GM18498 (cell line): ENCODE data around the gene CIAPIN1.
"Not testable (repeated sequence)": the region's sequence is repeated elsewhere in the genome, so short reads cannot be mapped to it uniquely, and the experiment has no call there.

Experiments used
- ATAC-seq: cut with Tn5 transposase; IDR thresholded peaks from one replicate; pipeline ENCODE4 v1.9.1; 2021; ENCODE audit warnings: mild to moderate bottlenecking, moderate library complexity; ENCODE audit not compliant: unreplicated experiment

CIAPIN1 gene

DNA sequence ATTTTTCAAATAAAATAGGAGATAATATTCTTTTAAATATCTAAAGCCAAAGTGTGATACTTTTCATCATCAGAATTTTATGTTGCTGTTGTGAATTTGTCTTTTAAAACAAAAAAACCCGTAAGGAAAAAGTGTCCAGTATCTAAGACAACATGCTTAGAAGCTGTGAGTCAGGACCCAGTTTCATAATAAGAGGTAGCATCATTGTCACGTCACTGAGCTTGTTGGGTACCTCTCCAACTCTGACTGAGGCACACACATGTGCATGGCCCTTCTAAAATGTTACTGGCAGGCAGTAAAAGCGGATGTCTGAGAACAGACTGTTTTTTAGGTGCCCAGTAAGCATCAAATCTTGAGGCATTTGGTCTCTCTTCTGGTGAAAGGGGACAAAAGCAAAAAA lies 2.5 kb downstream of the CIAPIN1 start:
- ATAC-seq: no peak

DNA sequence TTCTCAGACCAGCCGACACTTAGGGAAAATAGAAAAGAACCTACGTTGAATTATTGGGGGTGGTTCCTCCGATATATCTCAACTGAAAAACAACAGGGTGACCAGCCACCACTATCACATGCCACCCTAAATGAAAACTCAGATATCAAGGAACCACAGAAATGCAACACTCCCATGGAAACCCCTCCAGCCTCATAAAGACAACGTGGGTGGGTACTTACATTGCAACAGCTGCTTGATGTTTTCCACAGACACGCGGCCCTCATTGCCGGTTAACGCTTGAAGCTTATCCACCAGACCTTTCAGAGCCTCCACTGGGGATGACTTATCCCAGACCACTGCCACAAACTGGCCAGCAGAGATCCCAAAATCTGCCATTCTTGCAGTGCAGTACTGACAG lies 6.6 kb downstream of the CIAPIN1 start:
- ATAC-seq: not testable (repeated sequence)

DNA sequence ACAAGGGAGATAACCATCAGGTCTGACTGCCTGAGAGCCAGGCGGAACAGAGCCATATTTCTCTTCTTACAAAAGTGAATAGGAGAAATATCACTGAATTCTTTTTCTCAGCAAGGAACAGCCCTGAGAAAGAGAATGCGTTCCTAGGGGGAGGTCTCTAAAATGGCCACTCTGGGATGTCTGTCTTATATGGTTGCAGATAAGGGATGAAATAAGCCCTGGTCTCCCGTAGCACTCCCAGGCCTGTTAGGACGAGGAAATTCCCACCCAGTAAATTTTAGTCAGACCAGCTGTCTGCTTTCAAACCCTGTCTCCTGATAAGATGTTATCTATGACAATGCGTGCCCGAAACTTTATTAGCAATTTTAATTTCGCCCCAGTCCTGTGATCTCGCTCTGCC lies 7.2 kb downstream of the CIAPIN1 start:
- not testable (repeated sequence) for ATAC-seq

DNA sequence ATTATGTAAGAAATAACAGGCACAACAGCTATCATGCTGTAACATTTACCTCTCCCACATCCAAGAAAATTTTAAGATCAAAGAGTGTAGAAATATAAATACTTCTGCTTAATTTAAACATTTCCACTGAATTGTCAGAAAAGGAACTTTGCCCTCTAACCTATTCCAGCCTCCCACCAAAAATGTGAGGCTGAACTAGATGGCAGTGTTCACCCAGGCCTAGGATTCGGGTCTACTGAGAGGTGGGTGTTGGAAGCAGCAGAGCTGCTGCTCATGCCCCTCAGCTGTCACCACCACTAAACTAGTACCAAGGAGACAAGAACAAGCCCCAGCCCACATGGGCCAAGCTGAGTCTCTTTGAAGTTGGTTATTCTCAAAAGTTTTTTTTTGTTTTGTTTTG lies 11.3 kb downstream of the CIAPIN1 start:
- no peak for ATAC-seq

DNA sequence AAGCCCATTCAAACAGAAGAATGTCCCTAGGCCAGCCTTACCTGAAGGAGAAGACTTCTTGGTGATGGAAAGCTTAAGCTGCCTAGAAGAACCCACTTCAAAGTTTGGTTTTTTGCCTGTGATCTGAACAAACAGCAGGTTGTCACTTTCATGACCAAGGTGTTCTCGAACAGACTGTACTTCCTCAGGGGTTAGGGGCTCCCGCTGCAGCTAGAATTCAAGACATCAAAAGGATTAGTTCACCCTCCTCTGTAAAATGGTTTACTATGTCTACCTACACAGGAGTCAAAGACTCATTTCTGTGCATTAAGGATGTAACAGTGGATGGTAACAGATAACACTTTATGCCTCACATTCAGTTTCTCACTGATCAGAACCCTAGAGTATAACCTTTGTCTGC lies 13.2 kb downstream of the CIAPIN1 start:
- ATAC-seq: no peak

DNA sequence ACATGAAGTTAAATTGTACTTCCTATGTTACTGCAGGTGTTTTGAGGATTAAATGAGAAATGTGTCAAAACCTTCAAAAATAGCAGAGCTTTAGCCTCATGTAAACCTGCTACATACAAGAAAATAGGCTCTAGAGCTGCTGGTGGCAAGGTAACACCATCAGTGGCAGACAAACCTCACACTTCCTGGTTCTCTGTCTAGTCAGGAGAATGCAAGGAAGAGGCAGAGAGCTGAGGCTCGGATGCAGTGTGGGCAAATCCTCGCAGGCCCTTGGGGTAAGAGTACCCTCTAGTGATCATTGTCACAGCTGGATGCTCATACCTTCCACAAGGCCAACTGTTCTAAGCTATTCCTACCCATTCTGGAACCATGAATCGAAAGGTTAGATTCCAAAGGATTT lies 14.2 kb downstream of the CIAPIN1 start:
- ATAC-seq: no peak

DNA sequence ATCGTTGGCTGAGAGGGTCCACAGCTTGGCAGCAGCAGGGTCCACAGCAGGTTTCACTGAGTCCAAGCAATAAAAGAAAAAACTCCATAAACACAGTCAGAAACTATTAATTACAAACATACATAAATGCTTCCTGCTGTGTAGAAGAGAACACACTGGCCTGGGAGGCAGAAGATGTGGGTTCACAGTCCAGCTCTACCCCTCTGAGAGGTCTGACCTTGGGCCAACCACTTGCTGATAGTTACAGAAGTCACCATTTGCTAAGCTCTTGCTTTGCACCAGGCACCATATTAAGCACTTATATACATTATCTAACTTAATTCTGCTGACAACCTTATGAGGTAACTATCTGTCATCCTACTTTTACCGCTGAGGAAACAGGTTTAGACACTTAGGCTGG lies 14.7 kb downstream of the CIAPIN1 start:
- ATAC-seq: no peak

DNA sequence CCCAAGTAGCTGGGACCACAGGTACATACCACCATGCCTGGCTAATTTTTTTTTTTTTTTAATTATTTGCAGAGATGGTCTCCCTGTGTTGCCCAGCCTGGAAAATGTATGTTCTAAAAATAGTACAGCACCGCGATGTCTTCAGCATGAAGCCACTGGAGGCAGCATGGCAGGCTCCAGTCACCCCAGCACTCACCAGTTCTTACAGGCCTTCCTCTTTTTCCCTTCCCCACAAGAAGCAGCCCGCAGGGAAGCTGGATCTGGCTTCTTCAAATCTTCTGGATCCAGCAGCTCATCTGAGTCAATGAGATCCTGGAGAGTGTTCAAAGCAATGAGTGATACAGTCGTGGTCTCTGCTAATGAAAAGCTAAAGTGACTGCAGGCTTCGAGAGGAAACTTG lies 16.2 kb downstream of the CIAPIN1 start:
- ATAC-seq: no peak

DNA sequence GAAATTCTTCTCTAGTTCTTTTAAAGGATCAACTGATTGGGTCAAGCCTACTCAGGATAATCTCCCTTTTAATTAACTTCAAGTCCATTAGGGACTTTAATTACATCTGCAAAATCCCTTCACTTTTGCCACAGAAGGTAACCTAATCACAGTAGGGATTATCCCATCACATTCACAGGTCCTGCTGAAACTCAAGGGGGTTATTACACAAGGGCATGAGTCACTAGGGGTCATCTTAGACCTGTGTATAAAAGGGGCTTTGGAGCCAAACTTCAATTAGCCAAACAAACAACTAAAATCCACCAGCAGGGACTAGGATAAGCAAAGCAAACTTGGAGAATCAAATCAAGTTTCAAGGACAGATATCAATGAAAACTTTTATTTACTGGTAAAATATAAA lies 19.4 kb downstream of the CIAPIN1 start:
- no peak for ATAC-seq

DNA sequence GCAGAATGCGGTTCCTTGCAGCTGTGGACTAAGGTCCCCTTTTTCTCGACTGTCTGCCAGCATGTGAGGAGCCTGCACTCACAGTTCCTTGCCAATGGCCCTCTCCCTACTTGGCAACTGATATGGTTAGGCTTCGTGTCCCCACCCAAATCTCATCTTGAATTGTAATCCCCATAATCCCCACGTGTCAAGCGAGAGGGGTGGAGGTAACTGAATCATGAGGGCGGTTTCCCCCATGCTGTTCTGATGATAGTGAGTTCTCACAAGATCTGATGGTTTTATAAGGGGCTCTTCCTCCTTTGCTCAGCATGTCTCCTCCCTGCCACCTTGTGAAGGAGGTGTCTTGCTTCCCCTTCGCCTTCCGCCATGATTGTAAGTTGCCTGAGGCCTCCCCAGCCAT lies 19.9 kb downstream of the CIAPIN1 start:
- ATAC-seq: no peak

DNA sequence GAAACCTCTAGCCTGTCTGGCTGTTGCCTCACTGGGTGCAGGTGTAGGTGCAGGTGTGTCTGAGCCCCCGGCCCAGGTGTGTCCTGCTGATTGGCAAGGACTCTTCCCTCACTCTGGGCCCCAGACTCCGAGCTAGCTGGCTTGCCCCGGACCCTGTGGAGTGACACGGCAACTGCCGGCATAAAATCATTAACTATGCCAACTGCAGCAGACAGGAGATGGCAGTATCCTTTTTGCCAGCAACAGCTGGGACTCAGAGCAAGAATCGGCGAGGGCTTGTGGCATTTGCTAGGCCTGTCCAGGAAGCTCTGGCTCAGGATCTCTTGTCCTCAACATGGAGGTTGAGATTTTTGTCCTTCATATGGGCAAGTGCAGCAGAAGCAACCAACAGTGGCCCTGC lies 20.8 kb downstream of the CIAPIN1 start:
- no peak for ATAC-seq

DNA sequence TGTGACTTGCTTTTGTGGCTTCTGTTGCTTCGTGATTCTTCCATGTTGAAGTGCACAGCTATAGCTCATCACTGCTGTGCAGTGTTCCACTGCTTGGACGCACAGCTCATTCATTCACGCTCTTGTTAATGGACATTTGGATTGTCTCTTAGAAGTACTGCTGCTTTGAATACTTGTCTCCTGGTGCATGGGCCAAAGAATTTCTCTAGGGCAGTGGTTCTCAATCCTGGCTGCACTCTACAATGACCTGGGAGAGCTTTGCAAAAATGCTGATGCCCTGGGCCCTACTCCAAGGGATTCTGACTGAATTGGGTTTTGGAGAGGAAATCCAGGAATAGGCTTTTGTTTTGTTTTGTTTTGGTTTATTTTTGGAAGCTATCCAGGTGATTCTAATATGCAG lies 22.6 kb downstream of the CIAPIN1 start:
- no peak for ATAC-seq

DNA sequence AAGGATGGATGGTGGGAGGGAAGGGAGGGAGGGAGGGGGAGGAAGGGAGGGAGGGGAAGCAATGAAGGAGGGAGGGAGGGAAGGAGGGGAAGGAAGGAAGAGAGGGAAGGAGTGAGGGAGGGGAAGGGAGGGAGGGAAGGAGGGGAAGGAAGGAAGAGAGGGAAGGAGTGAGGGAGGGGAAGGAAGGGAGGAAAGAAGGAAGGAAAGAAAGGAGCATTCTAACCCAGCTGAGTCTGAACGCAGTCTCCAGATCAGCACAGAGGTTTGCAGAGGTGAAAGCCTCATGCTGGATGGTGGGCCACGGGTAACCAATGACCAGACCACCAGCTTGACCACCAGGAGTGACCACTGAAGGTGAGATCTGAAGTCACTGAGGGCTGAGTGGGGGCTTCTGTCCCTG lies 24.0 kb downstream of the CIAPIN1 start:
- no peak for ATAC-seq

DNA sequence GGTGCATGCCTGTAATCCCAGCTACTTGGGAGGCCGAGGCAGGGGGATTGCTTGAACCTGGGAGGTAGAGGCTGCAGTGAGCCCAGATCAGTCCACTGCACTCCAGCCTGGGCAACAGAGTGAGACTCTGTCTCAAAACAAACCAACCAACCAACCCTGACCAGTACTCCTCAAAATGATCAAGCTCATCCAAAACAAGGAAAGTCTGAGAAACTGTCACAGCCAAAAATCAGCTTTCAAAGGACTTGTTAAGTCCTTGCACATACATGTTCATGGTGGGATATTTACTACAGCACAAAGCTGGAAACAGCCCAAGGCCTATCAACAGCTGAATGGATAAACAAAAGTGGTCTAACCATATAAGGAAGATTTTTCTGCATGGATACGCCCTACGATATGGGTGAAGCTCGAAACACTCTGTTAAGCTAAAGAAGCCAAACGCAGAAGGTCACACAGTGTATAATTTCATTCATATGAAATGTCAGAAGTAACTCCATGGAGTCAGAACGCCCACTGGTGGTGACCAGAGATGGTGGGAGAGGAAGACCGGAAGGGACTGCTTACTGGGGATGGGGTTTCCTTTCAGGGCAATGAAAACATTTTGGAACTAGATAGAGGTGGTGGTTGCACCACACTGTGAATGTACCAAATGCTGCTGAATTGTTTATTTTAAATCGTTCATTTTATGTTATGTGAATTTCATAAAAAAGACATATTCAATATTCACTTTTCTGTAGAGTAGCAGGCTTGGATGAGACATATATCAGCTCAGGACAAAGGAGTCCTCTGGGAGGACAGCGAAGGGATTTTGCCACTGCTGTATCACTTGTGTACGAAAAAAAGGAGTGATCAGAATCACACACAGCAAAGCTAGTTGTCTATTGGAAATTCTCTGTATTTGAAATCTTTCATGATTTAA lies 24.9 kb downstream of the CIAPIN1 start:
- no peak for ATAC-seq

DNA sequence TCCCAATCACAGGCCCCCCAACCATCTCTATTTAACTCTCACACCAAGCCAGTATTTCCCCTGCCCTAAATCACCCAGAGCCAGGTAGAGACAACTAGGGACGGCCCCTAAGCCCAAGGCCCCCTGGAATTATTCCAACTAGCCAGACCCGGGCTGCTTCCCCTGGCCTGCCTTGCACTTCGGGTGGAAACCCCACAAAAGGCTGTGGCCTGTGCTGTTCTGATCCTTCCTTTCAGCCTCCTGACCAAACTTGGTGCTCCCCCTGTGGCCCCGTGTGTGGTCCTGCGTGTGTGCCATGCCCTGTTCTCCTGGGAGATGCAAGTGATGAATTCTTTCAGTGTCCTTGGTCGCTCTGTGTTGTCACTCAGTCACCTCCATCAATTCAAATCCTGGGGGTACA lies 27.7 kb downstream of the CIAPIN1 start:
- no peak for ATAC-seq

DNA sequence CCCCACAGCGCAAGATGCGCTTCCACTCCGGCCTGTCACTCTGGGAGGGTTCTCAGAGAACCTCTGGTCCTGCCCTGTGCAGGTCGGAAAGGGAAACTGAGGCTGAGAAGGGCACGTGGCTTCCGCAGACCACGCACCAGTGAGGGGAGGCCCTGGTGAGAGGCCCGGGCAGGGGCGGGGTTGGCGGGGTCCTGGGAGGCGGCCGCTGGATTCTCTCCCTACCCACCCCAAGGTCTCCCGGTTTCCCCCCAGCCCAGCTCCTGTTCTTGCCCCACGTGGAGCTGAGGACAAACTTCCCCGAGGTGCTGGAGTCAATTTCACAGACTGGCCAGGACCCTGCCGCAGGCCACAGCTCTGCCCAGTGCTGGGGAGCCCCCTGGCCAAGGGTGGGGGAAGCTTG lies 31.1 kb downstream of the CIAPIN1 start:
- no peak for ATAC-seq

DNA sequence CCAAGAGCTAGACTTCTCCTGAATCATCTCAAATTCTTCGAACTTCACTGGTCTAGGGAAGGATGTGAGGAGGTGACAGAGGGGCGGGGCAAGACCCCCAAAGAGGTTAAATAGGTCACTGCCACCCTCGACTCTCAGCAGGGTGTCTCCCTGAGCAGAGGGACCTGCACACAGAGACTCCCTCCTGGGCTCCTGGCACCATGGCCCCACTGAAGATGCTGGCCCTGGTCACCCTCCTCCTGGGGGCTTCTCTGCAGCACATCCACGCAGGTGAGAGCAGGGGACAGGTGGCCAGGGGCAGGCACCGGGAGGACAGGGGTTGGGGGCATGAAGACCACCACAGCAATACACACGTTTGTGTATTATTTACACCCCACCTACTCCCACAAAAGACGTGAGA lies 33.5 kb downstream of the CIAPIN1 start:
- no peak for ATAC-seq

DNA sequence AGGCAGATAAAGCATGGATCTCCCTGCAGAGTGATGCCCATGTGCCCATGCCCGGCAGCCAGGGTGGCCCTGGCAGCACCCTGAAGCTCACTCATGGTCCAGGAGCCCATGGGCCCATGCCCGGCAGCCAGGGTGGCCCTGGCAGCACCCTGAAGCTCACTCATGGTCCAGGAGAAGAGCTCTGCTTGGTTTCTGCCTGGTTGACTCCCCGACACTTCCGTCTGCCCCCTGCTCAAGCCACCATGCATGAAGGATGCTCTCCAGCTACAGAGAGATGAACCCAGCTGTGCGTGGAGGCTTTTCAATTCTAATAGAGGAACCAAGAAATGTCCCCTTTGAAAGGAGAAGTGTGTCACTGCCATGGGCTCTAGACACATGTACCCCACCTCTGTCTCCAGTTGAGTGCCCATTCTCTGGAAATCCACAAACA lies 33.9 kb downstream of the CIAPIN1 start:
- peak; percentile 68 for ATAC-seq

DNA sequence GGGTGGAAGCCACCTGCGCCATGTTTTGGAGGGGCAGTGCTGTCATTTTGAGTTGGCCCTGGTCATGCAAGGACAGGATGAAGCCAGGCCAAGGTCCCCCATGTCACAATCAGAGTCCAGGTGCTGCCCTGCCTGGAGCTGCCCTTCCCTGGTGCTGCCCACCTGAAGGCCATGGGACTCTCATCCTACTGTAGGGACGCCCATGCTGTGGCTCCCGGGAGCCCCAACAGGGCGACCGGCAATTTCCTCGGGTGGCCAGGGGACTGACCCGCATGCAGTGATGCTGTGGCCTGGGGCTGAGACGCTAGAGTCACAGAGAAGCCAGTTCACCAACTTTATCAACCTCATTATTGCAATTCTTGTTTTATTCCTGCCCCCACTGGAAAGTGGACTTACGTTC lies 34.6 kb downstream of the CIAPIN1 start:
- no peak for ATAC-seq

DNA sequence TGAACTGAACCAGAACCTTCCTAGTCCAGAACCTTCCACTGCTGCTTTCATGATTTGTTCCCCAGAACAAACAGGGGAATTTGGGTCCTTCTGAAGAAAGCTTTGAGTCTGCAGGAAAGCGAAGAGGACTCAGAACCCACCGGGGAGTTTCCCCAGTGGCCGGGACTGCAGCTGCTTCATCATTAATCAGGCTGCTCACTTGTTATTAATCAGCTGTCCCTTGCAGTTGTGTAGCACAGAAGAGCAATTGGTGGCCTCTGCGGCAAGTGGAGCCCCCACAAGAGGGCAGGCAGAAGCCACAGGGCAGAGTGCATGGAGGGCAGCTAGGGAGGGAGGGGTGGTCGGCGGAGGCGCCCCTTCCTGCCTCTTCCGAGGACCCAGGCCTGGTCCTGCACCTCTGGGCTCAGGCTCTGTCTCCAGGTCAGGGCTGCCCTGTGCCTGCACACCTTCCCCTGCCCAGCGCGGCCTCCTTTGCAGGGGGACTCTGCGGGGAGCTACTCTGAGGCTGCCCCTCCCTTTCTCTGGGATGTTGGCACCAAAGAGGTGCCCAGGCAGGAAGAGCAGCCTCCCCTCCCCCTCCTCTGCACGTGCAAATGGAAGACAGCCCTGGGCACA lies 35.7 kb downstream of the CIAPIN1 start:
- ATAC-seq: no peak

DNA sequence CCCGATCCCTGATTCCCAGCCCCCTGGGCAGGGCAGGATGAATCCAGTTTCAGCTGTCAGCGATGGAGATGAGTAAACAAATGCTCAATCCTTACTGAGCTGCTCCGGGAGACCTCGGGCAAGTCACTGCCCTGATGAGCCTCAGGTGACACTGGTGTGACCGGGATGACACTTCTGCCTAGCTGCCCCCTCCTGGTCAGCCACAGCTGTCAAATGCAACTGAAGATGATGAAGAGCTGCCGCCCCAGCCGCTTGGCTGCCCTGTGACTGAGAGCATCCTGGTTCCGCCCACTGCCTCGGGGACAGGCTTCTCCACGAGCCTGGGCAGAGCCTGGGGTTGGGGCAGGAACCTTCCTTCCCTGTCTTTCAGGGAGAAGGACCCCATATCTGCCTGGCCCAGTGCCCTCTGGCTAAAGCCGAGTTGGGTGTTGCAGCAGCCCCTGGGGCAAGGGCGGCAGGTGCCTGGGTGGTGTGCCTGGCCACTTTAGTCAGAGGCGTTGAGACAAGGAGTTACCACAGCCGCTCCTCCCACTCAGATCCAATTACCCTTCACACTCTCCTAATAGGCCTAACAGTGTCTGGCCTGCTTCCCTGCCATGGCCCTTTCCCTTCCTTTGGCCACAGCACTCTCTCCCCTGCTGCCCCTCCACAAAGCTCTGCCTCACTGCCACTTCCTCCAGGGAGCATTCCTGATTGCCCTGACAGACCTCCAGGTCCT lies 37.2 kb downstream of the CIAPIN1 start:
- no peak for ATAC-seq

DNA sequence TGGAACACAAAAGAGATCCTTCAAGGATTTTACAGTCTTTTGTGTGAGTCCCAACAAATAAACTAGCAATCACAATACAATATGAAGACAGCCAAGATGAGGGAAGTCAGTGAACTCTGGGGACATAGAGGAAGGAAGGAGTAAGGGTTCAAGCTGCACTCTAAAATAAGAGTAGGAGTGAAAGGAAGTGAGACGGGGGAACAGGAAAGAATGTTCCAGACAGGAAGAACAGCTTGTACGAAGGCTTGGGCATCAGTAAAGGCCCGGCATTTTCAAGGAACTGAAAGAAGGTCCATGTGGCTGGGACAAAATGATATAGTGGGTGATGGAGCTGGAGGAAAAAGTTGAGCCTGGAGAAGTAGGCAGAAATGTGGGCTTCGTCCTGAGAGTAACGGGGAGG lies 38.1 kb downstream of the CIAPIN1 start:
- no peak for ATAC-seq
